Measurements from ENCODE around the gene C16orf78.

GRCh38 chr16:49347476-49347875, 26.1 kb upstream of the C16orf78 start:
- TF ChIP-seq CTCF (IDR thresholded peaks at IDR 0.05), result no peak
- no peak for TF ChIP-seq POLR2A (IDR thresholded peaks at IDR 0.05)
- TF ChIP-seq POLR2AphosphoS5 (IDR thresholded peaks at IDR 0.05), result no peak
- TF ChIP-seq EP300 (IDR thresholded peaks at IDR 0.05), result no peak

Data from gastroesophageal sphincter (tissue), 3 donors.